ENCODE results near the gene CEP104. TPM values are rescaled to one million over a fixed set of nuclear protein-coding genes. Genes with fewer than 3 reads are reported as not detected.
A peak's percentile ranks its signal among the peaks of the same experiment; 100 is the strongest.

Gene CEP104
- total and polyA plus RNA-seq, 9 of the 15 experiments (the other 6 are each of a cell fraction or from before 2014, with no cell fraction given) = 11.2 to 63.4 (median 42.6) TPM

DNA sequence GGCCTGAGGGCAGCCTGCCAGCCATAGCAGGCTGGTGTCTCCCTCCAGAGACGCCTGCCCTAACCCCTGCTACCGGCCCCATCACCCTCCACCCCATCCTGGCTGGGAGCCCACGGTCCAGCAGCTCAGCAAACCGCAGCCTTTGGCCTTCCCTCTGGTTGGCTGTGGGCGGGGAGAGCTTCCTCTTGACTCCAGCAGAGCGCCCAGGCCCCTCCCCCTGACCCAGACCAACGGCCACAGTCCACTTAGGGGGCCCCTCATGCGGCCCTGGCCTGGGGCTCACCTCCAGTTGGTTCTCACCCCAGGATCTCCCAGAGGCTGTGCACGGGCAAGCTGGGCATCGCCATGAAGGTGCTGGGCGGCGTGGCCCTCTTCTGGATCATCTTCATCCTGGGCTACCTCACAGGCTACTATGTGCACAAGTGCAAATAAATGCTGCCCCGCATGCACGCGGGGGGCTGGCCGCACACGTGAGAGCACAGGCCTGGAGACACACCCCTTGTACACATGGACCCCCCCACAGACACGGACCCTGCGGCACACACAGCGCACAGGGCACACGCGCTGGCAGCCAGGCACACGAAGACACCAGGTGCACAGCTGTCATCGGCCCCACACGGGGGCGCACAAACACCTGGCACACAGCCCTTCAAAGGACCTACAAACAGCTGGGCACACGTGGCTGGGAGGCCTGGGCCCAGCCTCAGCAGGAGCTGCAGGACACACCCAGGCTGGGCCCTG lies 81.4 kb downstream of the CEP104 start (continued):
- 0 out of 2 replicates have a peak, but pooled peaks have one; percentile 72 for TF ChIP-seq LCOR (CRISPR knock-in tag; IDR thresholded peaks at IDR 0.05)
- no peak for TF ChIP-seq SIX5 (IDR thresholded peaks at IDR 0.05; ENCODE audit: borderline replicate concordance in 1 of 2, insufficient read depth in 1 of 2, low read depth in 1 of 2, low read length in 2 of 2)
- TF ChIP-seq, protein P1, sequence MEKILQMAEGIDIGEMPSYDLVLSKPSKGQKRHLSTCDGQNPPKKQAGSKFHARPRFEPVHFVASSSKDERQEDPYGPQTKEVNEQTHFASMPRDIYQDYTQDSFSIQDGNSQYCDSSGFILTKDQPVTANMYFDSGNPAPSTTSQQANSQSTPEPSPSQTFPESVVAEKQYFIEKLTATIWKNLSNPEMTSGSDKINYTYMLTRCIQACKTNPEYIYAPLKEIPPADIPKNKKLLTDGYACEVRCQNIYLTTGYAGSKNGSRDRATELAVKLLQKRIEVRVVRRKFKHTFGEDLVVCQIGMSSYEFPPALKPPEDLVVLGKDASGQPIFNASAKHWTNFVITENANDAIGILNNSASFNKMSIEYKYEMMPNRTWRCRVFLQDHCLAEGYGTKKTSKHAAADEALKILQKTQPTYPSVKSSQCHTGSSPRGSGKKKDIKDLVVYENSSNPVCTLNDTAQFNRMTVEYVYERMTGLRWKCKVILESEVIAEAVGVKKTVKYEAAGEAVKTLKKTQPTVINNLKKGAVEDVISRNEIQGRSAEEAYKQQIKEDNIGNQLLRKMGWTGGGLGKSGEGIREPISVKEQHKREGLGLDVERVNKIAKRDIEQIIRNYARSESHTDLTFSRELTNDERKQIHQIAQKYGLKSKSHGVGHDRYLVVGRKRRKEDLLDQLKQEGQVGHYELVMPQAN (IDR thresholded peaks at IDR 0.05; ENCODE audit: borderline replicate concordance) = peak; percentile 91
- TF ChIP-seq HNRNPH1 (optimal IDR thresholded peaks at IDR 0.05; ENCODE audit: low read depth, low read length) = no peak
- TF ChIP-seq SRSF9 (IDR thresholded peaks at IDR 0.05; ENCODE audit: borderline replicate concordance, low read depth, low read length) = no peak
- peak; percentile 54; the same call in 1 of the 2 replicates for TF ChIP-seq PHTF2 (CRISPR knock-in tag; IDR thresholded peaks at IDR 0.05)
- TF ChIP-seq DACH1 (IDR thresholded peaks at IDR 0.05; ENCODE audit: partially characterized antibody) = peak; percentile 95
- TF ChIP-seq, protein P2, sequence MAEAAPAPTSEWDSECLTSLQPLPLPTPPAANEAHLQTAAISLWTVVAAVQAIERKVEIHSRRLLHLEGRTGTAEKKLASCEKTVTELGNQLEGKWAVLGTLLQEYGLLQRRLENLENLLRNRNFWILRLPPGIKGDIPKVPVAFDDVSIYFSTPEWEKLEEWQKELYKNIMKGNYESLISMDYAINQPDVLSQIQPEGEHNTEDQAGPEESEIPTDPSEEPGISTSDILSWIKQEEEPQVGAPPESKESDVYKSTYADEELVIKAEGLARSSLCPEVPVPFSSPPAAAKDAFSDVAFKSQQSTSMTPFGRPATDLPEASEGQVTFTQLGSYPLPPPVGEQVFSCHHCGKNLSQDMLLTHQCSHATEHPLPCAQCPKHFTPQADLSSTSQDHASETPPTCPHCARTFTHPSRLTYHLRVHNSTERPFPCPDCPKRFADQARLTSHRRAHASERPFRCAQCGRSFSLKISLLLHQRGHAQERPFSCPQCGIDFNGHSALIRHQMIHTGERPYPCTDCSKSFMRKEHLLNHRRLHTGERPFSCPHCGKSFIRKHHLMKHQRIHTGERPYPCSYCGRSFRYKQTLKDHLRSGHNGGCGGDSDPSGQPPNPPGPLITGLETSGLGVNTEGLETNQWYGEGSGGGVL (CRISPR knock-in tag; IDR thresholded peaks at IDR 0.05) = no peak
- TF ChIP-seq NELFE (IDR thresholded peaks at IDR 0.05; ENCODE audit: insufficient read depth, insufficient read length) = no peak
- 0 out of 2 replicates have a peak, but pooled peaks have one; percentile 50 for TF ChIP-seq ZNF589 (CRISPR knock-in tag; IDR thresholded peaks at IDR 0.05; ENCODE audit: low read depth)
- TF ChIP-seq POU5F1 (IDR thresholded peaks at IDR 0.05; ENCODE audit: borderline replicate concordance, low read depth, low read length, partially characterized antibody) = no peak
- TF ChIP-seq, protein P3, sequence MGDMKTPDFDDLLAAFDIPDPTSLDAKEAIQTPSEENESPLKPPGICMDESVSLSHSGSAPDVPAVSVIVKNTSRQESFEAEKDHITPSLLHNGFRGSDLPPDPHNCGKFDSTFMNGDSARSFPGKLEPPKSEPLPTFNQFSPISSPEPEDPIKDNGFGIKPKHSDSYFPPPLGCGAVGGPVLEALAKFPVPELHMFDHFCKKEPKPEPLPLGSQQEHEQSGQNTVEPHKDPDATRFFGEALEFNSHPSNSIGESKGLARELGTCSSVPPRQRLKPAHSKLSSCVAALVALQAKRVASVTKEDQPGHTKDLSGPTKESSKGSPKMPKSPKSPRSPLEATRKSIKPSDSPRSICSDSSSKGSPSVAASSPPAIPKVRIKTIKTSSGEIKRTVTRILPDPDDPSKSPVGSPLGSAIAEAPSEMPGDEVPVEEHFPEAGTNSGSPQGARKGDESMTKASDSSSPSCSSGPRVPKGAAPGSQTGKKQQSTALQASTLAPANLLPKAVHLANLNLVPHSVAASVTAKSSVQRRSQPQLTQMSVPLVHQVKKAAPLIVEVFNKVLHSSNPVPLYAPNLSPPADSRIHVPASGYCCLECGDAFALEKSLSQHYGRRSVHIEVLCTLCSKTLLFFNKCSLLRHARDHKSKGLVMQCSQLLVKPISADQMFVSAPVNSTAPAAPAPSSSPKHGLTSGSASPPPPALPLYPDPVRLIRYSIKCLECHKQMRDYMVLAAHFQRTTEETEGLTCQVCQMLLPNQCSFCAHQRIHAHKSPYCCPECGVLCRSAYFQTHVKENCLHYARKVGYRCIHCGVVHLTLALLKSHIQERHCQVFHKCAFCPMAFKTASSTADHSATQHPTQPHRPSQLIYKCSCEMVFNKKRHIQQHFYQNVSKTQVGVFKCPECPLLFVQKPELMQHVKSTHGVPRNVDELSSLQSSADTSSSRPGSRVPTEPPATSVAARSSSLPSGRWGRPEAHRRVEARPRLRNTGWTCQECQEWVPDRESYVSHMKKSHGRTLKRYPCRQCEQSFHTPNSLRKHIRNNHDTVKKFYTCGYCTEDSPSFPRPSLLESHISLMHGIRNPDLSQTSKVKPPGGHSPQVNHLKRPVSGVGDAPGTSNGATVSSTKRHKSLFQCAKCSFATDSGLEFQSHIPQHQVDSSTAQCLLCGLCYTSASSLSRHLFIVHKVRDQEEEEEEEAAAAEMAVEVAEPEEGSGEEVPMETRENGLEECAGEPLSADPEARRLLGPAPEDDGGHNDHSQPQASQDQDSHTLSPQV (IDR thresholded peaks at IDR 0.05) = peak; percentile 98
- TF ChIP-seq TCF7L2 (IDR thresholded peaks at IDR 0.05; ENCODE audit: low read depth, low read length) = no peak
- no peak for TF ChIP-seq ZNF41 (CRISPR knock-in tag; conservative IDR thresholded peaks at IDR 0.05)
- TF ChIP-seq TEAD2 (tag; IDR thresholded peaks at IDR 0.05) = no peak
- peak; percentile 26; the same call in 1 of the 2 replicates for TF ChIP-seq DPF2 (IDR thresholded peaks at IDR 0.05)
- no peak for TF ChIP-seq ARHGAP35 (IDR thresholded peaks at IDR 0.05; ENCODE audit: partially characterized antibody)
- TF ChIP-seq, protein P4, sequence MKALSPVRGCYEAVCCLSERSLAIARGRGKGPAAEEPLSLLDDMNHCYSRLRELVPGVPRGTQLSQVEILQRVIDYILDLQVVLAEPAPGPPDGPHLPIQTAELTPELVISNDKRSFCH (CRISPR knock-in tag; IDR thresholded peaks at IDR 0.05) = no peak
- TF ChIP-seq, protein P4 (tag; IDR thresholded peaks at IDR 0.05) = peak; percentile 93
